Hematopoietic multipotent progenitor cell treated with erythropoietin and hydrocortisone succinate and interleukin-3 and kit ligand, for 6 days (in vitro differentiated cells): ENCODE results near the gene OR13A1.
"Not testable (repeated sequence)": the region's sequence is repeated elsewhere in the genome, so short reads cannot be mapped to it uniquely, and the experiment has no call there.

Source experiments
- DNase-seq: peaks from one replicate; pipeline ENCODE4 v3.0.0-alpha.2; 2015

Gene OR13A1

DNA sequence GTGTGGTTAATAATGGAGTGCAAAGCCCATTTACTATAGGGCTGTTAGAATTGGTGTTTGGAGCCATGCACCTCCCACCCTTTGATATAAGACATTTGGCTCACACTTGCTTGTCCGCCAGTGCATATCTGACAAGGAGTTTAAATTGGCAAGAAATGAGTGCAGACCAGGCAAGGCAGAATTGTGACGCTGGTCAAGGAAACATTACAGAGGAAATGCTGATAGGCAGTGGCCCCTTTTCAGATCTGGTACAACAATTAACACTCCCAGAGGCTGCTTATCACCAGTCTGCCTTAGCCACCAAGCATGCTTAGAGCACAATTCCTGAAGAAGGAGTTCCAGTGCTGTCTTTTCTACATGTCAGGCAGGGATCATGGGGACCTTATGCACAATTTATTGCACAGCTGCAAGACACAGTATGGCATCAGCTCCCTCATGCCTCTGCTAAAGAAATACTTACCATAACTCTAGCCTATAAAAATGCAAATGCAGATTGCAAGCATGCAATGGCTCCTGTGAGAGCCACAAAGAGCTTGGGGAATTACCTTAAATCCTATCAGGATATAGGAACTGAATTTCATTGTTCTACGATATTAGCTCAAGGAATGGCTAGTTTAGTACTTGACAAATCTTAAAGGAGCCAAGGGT is 35.2 kb downstream of the OR13A1 start:
- DNase-seq, result peak; percentile 76

DNA sequence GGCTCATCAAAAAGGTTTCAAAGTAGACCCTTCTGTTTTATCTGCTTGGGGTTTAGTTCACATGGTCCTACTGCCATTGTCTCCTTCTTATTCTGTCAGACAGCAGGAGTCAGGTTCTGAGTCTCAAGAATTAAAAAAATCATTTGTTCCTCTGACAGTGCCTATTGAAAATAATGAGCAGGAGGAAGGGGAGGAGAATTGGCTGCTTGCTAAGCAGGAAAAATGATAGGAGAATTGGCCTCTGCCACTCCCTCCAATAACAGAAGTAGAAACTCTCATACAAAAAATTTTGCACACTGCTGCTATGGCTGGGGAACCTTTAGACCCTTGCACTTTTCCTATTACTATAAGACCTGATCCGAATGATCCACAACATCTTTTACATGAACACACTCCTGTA is 35.7 kb downstream of the OR13A1 start:
- peak; percentile 19 for DNase-seq

DNA sequence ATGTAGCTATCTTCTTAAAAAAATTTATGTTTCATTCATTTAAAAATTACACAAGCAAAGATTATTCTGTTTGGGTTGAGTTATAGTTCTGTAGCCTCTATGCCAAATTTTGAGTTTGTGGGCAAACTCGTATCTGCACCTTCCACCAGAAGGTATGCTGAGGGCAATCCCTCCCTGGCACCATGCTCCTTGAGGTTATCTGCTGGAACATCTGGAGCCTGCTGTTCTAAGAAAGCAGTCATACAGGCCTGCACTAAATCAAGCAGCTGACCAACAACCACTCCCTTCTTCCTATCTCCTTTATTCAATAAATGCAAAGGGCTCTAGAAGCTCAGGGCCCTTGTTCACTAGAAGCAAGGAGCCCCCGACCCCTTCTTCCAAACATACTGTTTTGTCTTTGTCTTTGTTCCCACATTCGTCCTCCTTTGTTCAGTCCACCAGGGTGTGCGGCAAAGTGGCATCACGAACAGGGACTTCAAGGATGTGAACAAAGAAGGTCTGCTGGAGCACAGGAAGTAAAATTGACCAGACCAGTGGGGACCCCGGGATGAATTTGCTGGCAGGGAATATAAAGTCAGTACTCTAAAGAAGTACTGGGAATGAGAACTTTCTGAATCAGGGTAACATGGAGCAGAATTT is 36.4 kb downstream of the OR13A1 start:
- DNase-seq, result peak; percentile 97

- DNase-seq, result not testable (repeated sequence)
Observed at GRCh38 chr10:45276146-45276545, 39.3 kb downstream of the OR13A1 start.

DNA sequence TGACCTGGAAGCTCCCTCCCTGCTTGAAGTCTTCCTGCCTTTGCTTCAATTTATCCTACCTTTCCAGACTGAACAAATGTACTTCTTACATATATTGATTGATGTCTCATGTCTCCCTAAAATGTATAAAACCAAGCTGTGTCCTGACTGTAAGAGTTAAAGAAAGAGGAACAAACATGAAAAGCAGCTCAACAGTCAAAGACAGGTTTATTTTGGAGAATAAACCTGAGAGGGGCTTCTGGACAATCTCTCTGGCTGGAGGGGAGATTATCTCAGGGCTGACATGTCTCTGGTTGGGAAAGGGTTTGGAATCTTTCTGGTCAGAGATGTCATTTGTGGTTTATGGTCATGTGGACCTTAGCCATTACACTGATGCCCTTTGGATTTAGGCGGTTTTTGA is 41.0 kb downstream of the OR13A1 start:
- DNase-seq, result no peak

DNA sequence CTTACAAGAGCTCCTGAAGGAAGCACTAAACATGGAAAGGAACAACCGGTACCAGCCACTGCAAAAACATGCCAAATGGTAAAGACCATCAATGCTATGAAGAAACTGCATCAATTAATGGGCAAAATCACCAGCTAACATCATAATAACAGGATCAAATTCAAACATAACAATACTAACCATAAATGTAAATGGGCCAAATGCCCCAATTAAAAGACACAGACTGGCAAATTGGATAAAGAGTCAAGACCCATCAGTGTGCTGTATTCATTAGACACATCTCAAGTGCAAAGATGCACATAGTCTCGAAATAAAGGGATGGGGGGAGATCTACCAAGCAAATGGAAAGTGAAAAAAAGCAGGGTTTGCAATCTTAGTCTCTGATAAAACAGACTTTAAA is 47.6 kb downstream of the OR13A1 start:
- DNase-seq, result not testable (repeated sequence)

DNA sequence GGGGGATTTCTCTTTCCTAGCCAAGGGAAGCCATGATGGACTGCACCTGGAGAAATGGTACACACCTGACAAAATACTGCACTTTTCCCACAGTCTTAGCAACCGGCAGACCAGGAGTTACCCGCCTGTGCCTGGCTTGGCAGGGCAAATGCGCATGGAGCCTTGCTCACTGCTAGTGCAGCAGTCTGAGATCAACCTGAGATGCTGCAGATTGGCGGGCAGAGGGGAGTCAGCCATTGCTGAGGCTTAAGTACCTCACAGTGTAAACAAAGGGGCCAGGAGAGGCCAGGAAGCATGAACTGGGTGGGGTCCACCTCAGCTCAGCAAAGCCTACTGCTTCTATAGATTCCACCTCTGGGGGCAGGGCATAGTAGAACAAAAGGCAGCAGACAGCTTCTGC is 49.4 kb downstream of the OR13A1 start:
- DNase-seq, result no peak

GRCh38 chr10:45261946-45262345 is 53.5 kb downstream of the OR13A1 start:
- DNase-seq, result peak; percentile 47

GRCh38 chr10:45261243-45261775 is 54.1 kb downstream of the OR13A1 start:
- no peak for DNase-seq

DNA sequence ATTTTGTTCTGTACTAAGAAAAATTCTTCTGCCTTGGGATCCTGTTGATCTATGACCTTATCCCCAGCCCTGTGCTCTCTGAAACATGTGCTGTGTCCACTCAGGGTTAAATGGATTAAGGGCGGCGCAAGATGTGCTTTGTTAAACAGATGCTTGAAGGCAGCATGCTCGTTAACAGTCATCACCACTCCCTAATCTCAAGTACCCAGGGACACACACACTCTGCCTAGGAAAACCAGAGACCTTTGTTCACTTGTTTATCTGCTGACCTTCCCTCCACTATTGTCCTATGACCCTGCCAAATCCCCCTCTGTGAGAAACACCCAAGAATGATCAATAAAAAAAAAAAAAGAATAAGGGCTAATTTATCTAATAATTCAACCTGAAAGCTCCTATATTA is 54.8 kb downstream of the OR13A1 start:
- not testable (repeated sequence) for DNase-seq

DNA sequence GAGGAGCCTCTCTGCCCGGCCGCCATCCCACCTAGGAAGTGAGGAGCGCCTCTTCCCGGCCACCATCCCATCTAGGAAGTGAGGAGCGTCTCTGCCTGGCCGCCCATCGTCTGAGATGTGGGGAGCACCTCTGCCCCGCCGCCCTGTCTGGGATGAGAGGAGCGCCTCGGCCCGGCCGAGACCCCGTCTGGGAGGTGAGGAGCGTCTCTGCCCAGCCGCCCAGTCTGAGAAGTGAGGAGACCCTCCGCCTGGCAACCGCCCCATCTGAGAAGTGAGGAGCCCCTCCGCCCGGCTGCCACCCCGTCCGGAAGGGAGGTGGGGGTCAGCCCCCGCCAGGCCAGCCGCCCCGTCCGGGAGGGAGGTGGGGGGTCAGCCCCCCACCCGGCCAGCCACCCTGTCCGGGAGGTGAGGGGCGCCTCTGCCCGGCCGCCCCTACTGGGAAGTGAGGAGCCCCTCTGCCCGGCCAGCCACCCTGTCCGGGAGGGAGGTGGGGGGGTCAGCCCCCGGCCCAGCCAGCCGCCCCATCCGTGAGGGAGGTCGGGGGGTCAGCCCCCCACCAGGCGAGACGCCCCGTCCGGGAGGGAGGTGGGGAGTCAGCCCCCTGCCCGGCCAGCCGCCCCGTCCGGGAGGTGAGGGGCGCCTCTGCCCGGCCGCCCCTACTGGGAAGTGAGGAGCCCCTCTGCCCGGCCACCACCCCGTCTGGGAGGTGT is 55.5 kb downstream of the OR13A1 start:
- not testable (repeated sequence) for DNase-seq

DNA sequence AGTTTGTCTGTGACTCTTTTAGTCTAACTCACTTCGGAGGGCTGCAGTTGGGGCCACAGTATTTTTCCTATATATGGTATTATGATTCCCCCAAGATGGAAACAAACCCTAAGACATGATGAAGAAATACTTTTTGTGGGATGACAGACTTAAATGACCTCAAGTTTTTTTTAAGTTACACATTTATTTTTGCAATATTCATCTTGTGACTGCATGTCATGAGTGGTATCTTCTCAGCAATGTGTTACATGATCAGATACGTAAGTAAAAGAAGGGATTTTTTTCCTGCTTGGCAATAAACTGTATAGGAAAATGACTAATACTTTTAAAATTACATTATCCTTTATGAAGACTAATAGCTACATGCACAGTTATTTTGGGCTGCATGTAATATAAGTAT is 57.8 kb downstream of the OR13A1 start:
- DNase-seq, result no peak

GRCh38 chr10:45256246-45256645 is 59.2 kb downstream of the OR13A1 start:
- DNase-seq, result no peak

- no peak for DNase-seq
Observed at GRCh38 chr10:45255706-45256105, 59.7 kb downstream of the OR13A1 start.

- no peak for DNase-seq
Observed at GRCh38 chr10:45254892-45255291, 60.5 kb downstream of the OR13A1 start.

GRCh38 chr10:45253183-45253914 is 62.1 kb downstream of the OR13A1 start:
- no peak for DNase-seq
